Ishikawa (cell line): ENCODE results near the gene SNTG2.

ENCODE experiments used
- CEBPB ChIP-seq: IDR thresholded peaks from 2 replicates; pipeline ENCODE4 v1.6.1; 2012
- CREB1 ChIP-seq: IDR thresholded peaks from 2 replicates; pipeline ENCODE4 v1.6.1; 2012; ENCODE audit warnings: low read depth
- EGR1 ChIP-seq: IDR thresholded peaks from 2 replicates; pipeline ENCODE4 v1.6.1; 2012
- EP300 ChIP-seq: IDR thresholded peaks from 2 replicates; pipeline ENCODE4 v1.6.1; 2012; ENCODE audit warnings: borderline replicate concordance
- FOXM1 ChIP-seq: IDR thresholded peaks from 2 replicates; pipeline ENCODE4 v1.6.1; 2012; ENCODE audit warnings: low read depth, borderline replicate concordance
- NFIC ChIP-seq: IDR thresholded peaks from 2 replicates; pipeline ENCODE4 v1.6.1; 2012
- RAD21 ChIP-seq: IDR thresholded peaks from 2 replicates; pipeline ENCODE4 v1.6.1; 2012; ENCODE audit warnings: low read depth
- TAF1 ChIP-seq: IDR thresholded peaks from 2 replicates; pipeline ENCODE4 v1.6.1; 2012; ENCODE audit warnings: low read depth, mild to moderate bottlenecking
- TCF12 ChIP-seq: IDR thresholded peaks from 2 replicates; pipeline ENCODE4 v1.6.1; 2012; ENCODE audit warnings: low read depth
- TEAD4 ChIP-seq: IDR thresholded peaks from 2 replicates; pipeline ENCODE4 v1.6.1; 2012
- YY1 ChIP-seq: IDR thresholded peaks from 2 replicates; pipeline ENCODE4 v1.6.1; 2012; ENCODE audit warnings: low read depth
- ZBTB7A ChIP-seq: IDR thresholded peaks from 2 replicates; pipeline ENCODE4 v1.6.1; 2012; ENCODE audit warnings: low read depth
- TF ChIP-seq, protein P1 (sequence below): IDR thresholded peaks from 2 replicates; pipeline ENCODE4 v1.6.1; 2012; ENCODE audit warnings: low read depth, mild to moderate bottlenecking
- TF ChIP-seq, protein P2 (sequence below): IDR thresholded peaks from 2 replicates; pipeline ENCODE4 v1.6.1; 2012
- TF ChIP-seq, protein P3 (sequence below): IDR thresholded peaks from 2 replicates; pipeline ENCODE4 v1.6.1; 2012

Gene SNTG2

DNA sequence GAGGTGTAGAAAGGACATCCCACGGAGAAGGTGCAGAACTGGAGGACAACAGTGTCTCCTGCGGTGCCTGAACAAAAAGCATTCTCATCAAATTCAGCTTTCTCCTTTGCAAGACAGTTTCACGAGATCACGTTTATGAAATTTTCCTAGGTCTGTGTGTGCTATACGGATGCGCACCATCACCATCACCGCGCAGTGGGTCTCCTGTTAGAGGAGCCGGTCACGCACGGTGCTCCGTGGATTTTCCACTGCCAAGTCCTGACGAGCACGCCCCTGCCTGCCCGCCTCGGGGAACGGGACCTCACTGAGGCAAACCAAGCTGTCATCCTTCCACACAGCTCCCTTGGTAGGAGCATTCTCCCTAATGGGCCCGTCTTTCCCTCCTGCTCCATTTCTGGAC, 322.2 kb downstream of the SNTG2 start:
- TF ChIP-seq YY1, result no peak
- TF ChIP-seq RAD21, result no peak
- TF ChIP-seq TEAD4, result no peak
- no peak for TF ChIP-seq ZBTB7A
- TF ChIP-seq TCF12, result no peak
- no peak for TF ChIP-seq TAF1
- no peak for TF ChIP-seq CEBPB
- no peak for TF ChIP-seq EP300
- no peak for TF ChIP-seq FOXM1
- no peak for TF ChIP-seq CREB1

DNA sequence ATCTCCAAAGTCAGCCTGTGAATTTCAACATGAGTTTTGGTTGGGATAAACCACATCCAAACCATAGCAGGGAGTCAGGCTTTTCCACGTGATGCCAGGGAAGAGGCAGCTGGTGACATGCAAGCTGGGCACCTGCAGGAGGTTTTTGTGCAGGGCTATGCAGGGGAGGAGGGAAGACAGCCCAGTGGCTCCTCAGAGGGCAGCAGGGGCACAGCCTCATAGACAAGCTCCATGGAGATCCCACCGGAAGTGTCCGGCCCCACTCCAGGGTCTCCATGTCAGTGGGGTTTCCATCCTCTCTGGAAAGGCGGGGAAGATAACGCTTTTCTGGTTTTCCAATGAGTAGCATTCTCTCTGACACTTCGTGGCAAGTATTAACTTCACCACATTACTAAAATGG, 327.0 kb downstream of the SNTG2 start:
- TF ChIP-seq, protein P1, sequence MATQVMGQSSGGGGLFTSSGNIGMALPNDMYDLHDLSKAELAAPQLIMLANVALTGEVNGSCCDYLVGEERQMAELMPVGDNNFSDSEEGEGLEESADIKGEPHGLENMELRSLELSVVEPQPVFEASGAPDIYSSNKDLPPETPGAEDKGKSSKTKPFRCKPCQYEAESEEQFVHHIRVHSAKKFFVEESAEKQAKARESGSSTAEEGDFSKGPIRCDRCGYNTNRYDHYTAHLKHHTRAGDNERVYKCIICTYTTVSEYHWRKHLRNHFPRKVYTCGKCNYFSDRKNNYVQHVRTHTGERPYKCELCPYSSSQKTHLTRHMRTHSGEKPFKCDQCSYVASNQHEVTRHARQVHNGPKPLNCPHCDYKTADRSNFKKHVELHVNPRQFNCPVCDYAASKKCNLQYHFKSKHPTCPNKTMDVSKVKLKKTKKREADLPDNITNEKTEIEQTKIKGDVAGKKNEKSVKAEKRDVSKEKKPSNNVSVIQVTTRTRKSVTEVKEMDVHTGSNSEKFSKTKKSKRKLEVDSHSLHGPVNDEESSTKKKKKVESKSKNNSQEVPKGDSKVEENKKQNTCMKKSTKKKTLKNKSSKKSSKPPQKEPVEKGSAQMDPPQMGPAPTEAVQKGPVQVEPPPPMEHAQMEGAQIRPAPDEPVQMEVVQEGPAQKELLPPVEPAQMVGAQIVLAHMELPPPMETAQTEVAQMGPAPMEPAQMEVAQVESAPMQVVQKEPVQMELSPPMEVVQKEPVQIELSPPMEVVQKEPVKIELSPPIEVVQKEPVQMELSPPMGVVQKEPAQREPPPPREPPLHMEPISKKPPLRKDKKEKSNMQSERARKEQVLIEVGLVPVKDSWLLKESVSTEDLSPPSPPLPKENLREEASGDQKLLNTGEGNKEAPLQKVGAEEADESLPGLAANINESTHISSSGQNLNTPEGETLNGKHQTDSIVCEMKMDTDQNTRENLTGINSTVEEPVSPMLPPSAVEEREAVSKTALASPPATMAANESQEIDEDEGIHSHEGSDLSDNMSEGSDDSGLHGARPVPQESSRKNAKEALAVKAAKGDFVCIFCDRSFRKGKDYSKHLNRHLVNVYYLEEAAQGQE, result no peak
- TF ChIP-seq, protein P2, sequence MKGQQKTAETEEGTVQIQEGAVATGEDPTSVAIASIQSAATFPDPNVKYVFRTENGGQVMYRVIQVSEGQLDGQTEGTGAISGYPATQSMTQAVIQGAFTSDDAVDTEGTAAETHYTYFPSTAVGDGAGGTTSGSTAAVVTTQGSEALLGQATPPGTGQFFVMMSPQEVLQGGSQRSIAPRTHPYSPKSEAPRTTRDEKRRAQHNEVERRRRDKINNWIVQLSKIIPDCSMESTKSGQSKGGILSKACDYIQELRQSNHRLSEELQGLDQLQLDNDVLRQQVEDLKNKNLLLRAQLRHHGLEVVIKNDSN, result no peak
- no peak for TF ChIP-seq TEAD4
- TF ChIP-seq TCF12, result no peak
- TF ChIP-seq CEBPB, result no peak
- TF ChIP-seq ZBTB7A, result no peak
- TF ChIP-seq RAD21, result no peak
- no peak for TF ChIP-seq EP300

DNA sequence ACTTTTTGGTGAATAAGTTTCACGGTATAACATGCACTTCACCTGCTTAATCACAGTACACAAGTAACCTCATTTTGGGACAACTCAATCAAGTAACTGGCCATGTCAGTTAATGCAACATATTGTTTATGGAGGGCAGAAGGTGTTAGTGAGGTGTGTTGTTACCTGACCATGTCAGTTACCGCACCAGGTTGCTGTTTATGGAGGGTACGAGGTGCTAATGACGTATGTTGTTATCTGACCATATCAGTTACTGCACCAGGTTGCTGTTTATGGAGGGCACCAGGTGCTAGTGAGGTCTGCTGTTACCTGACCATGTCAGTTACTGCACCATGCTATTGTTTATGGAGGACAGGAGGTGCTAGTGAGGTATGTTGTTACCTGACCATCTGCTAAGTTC, 327.5 kb downstream of the SNTG2 start:
- TF ChIP-seq, protein P3, sequence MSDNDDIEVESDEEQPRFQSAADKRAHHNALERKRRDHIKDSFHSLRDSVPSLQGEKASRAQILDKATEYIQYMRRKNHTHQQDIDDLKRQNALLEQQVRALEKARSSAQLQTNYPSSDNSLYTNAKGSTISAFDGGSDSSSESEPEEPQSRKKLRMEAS, result no peak
- no peak for TF ChIP-seq TCF12
- TF ChIP-seq FOXM1, result no peak
- no peak for TF ChIP-seq YY1
- no peak for TF ChIP-seq EGR1
- no peak for TF ChIP-seq EP300
- no peak for TF ChIP-seq ZBTB7A
- TF ChIP-seq TAF1, result no peak
- no peak for TF ChIP-seq CEBPB
- no peak for TF ChIP-seq RAD21
- TF ChIP-seq, protein P2, result no peak
- TF ChIP-seq TEAD4, result no peak
- no peak for TF ChIP-seq CREB1
- TF ChIP-seq NFIC, result no peak

DNA sequence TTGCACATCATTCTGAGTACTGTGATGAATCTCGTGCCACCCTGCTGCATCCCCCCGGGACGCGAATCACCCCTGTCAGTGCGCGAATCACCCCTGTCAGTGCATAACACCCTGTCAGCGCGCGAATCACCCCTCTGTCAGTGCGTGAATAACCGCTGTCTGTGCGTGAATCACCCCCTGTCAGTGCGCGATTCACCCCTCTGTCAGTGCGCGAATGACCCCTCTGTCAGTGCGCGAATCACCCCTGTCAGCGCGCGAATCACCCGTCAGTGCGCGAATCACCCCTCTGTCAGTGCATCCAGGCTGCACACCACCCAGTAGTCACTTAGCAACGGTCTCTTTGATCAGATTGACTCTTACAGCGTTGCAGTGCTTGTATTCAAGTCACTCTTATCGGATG, 328.2 kb downstream of the SNTG2 start:
- TF ChIP-seq TAF1 (no peak), FOXM1 (no peak), ZBTB7A (no peak), RAD21 (no peak), CEBPB (no peak), EP300 (no peak), TEAD4 (no peak), NFIC (no peak), EGR1 (no peak), YY1 (no peak), TCF12 (no peak), CREB1 (no peak)
- TF ChIP-seq, protein P3, result no peak
- TF ChIP-seq, protein P1, result no peak
- TF ChIP-seq, protein P2, result no peak

DNA sequence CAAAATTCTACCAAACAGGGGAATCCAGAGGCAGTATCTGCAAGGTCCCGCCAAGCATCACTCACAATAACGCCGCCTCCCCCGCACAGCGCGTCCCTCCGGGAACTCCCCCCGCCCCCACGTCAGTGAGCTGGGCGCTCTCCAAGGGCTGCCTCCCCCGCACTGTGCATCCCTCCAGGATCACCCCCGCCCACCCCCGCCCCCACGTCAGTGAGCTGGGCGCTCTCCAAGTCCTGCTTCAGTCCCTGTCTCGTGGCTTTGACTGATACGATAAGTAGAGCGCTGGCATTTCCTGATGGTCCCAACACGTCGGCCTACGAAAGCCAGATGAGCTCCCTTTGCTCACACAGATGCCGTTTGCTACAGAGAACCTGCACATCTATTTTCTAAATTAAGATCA, 331.9 kb downstream of the SNTG2 start:
- no peak for TF ChIP-seq NFIC
- no peak for TF ChIP-seq RAD21
- no peak for TF ChIP-seq CEBPB
- no peak for TF ChIP-seq YY1
- no peak for TF ChIP-seq TAF1

DNA sequence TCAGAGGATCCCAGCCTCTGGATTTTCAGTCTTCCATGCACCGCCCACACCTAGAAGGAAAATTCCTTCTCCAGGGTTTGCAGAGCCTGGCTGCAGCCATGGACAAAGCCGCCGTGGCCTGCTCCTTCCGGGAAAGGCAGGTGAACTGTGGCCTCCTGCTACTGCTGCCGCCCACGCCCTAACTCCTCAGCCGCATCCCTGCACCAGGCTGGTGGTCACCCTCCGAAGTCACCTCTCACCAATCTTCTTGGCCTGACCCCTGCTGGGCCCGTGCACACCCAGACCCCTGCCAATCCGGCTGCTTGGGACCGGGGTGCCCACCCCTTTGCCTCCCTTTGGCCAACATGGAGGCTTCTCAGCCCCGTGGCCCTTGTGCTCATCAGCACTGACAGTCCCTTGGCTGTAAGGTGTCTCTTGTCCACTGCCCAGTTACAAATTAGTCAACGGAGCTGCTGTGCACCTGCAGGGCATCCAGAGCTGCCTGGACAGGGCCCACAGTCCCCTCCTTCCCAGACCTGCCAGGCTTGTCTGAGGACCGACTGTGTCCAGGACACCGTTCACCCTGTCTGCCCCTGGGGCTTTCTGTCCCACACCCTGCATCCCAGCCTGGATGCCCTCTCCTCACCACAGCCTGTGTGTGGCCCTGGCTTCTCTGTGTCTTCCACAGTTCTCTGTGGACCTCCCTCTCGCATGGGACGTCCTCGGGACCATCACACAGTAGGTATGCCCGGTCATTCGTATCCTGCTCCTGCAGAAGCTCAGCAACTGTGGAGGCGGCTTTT, 332.6 kb downstream of the SNTG2 start:
- no peak for TF ChIP-seq YY1
- TF ChIP-seq TEAD4, result no peak
- TF ChIP-seq ZBTB7A, result no peak
- no peak for TF ChIP-seq FOXM1
- no peak for TF ChIP-seq EP300
- TF ChIP-seq, protein P1, result no peak
- TF ChIP-seq NFIC, result no peak
- TF ChIP-seq, protein P2, result no peak
- TF ChIP-seq CREB1, result no peak
- TF ChIP-seq CEBPB, result no peak
- no peak for TF ChIP-seq TAF1
- no peak for TF ChIP-seq EGR1
- TF ChIP-seq, protein P3, result no peak
- TF ChIP-seq TCF12, result no peak
- no peak for TF ChIP-seq RAD21
